ENCODE measurements around the gene GRM7.

GRCh38 chr3:7658294-7658693, 797.4 kb downstream of the GRM7 start:
- TF ChIP-seq CTCF (IDR thresholded peaks at IDR 0.05): no peak
- no peak for TF ChIP-seq POLR2A (IDR thresholded peaks at IDR 0.05)
